Epithelial cell of proximal tubule (primary cell): ENCODE data around the gene LRRC4. TPM values are rescaled to one million over a fixed set of nuclear protein-coding genes. Genes with fewer than 3 reads are reported as not detected.

Experiments
- DNase-seq: peaks from one replicate; pipeline ENCODE4 v3.0.0-alpha.2; 2011; ENCODE audit warnings: low read depth
- H3K4me3 ChIP-seq: 2 replicates; pipeline ENCODE4 v1.5.1; 2011; ENCODE audit warnings: low read depth, mild to moderate bottlenecking, low read length
- total RNA-seq: library from RNA; depleted of rRNA; stranded (reverse); fragments of >200 nt; gene quantifications from 2 replicates; pipeline ENCODE4 v1.2.3, GENCODE V29; 2015
- TF ChIP-seq, protein P1 (sequence below): conservative IDR thresholded peaks from 2 replicates; pipeline ENCODE4 v1.5.1; 2012; ENCODE audit warnings: low read depth, mild to moderate bottlenecking, low read length

LRRC4 gene
- total RNA-seq, 1 donor from 2014 or later, result 1.3 TPM

DNA sequence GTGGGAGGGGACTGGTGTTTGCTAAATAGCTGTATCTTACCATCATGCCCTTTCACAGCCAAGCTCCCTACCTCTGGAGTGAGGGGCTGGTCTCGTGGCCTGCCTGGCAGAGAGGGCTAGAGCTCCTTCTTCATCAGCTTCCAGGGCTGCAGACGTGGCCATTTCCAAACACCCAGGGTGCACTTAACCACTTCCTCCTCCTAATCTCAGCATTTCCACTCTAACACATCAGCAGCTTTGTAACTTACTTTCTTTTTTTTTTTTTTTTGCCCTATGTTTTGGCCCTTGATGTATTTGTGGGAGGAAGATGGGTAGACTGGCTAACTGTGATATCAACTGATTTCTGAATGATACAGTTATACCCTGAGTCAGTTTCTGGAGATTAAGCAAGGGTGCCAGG, 27.4 kb downstream of the LRRC4 start:
- TF ChIP-seq, protein P1, sequence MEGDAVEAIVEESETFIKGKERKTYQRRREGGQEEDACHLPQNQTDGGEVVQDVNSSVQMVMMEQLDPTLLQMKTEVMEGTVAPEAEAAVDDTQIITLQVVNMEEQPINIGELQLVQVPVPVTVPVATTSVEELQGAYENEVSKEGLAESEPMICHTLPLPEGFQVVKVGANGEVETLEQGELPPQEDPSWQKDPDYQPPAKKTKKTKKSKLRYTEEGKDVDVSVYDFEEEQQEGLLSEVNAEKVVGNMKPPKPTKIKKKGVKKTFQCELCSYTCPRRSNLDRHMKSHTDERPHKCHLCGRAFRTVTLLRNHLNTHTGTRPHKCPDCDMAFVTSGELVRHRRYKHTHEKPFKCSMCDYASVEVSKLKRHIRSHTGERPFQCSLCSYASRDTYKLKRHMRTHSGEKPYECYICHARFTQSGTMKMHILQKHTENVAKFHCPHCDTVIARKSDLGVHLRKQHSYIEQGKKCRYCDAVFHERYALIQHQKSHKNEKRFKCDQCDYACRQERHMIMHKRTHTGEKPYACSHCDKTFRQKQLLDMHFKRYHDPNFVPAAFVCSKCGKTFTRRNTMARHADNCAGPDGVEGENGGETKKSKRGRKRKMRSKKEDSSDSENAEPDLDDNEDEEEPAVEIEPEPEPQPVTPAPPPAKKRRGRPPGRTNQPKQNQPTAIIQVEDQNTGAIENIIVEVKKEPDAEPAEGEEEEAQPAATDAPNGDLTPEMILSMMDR, result no peak
- no peak overlapping the region for H3K4me3 ChIP-seq
- no peak for DNase-seq

DNA sequence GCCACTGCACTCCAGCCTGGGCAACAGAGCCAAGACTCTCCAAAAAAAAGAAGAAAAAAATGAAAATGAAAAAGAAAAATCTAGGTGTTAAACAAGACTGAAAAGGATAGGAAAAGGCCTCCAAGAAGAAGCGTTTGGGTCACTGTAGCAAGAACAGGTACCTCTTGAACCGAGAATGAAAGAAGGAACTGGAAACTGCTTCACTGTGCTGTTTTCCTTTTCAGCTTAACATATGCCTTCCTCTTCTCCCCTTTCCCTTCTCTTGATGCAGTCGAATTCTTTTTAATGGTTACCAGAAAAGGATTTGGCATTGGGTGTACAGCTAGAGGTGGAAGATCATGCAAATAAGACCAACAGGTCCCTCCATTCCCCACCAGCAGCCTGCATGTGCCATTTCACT, 28.1 kb downstream of the LRRC4 start:
- TF ChIP-seq, protein P1, result no peak
- DNase-seq, result no peak
- H3K4me3 ChIP-seq, result no peak overlapping the region

DNA sequence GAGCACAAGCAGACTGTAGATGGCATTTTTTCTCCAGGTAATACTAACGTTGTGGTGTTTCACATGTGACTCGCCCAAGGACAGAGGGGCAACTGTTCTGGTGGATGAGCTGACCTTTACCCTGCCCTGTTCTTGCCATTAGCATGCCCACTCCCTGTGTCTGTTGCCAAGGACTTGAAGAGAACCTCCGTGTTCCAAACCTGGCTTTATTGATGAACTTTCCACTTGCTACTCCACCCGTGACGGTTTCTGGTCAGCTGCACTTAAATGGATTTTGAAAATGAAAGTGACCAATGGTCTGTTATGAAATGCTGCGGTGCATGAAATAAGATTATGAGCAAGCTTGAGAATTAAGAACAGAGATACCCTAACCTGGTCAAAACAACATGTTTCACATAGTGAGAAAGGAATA, 30.4 kb downstream of the LRRC4 start:
- TF ChIP-seq, protein P1, result no peak
- peak; percentile 37 for DNase-seq
- no peak overlapping the region for H3K4me3 ChIP-seq

DNA sequence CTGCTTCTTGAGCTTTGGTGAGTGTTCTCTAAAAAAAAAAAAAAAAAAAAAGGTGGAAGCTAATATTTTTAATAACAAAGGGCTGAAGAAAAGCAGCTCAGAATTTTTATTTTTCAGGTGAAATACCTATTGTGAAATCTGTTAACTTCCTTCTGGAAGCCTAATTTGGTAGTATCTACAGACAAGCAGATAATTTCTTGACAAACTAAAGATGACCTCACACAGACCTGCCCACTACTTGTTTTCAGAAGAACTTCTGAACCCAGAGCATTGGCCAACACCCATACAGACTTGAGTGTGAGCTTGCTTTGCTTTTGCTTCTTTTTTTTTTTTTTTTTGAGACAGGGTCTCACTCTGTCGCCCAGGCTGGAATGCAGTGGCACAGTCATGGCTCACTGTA, 31.2 kb downstream of the LRRC4 start:
- TF ChIP-seq, protein P1, result no peak
- DNase-seq, result no peak
- no peak overlapping the region for H3K4me3 ChIP-seq

DNA sequence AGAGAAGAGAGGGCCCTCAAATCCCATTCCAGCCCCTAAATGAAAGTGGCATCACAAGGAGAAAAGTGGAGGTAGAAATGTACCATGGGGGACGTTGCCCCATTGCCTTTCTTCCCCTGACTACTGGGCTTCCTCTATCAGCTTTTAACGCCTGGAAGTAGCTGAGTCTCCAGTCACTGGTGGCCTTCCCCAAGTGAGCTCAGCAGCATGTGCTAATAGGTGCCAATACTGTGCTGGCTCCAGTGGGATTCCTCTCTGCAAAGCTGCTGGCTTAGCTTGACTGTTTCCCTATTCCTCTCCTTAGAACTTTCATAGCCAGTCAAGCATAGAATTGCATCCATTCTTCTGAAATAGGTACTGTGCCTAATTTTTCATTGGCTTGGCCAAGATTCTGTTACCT, 32.6 kb downstream of the LRRC4 start:
- no peak for DNase-seq
- TF ChIP-seq, protein P1, result no peak
- no peak overlapping the region for H3K4me3 ChIP-seq

DNA sequence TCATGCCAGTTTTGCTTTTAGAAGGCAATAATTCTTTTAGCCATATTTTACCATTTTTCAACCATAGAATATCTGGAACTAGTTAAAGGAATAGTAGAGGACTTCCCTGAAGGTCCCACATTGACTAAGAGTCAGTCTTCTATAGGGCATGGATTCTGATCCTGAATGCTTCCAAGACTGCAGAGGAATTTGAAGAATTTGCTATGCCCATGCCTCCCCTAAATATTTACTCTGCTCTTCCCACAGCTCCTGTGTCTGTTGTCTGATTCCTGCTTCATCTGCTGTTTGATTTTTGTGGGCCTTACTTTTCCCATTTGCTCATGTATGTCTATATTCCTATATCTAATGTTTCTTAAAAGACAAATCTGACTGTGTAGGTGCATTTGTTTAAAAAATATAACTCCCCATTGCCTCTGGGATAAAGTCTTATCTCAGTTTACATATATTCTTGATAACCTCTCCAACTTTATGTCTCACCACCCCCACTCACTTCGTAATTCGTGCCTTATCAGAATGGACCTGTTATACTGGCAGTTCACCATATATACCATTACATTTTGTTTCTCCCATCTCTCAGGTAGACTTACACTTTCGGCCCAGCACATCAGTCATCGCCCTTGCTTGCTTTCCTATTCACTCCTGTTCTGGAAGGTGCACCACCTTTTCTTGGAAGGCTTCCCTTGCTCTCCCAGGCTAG, 33.9 kb downstream of the LRRC4 start:
- no peak overlapping the region for H3K4me3 ChIP-seq
- TF ChIP-seq, protein P1, result no peak
- DNase-seq, result no peak
